ENCODE results near the gene PSMC3. TPM values are rescaled to one million over a fixed set of nuclear protein-coding genes. Genes with fewer than 3 reads are reported as not detected.

Gene PSMC3
- total and polyA plus RNA-seq, 2 of the 13 experiments (the other 11 are each of a cell fraction or from before 2014, with no cell fraction given), result 75.8 to 214 TPM

DNA sequence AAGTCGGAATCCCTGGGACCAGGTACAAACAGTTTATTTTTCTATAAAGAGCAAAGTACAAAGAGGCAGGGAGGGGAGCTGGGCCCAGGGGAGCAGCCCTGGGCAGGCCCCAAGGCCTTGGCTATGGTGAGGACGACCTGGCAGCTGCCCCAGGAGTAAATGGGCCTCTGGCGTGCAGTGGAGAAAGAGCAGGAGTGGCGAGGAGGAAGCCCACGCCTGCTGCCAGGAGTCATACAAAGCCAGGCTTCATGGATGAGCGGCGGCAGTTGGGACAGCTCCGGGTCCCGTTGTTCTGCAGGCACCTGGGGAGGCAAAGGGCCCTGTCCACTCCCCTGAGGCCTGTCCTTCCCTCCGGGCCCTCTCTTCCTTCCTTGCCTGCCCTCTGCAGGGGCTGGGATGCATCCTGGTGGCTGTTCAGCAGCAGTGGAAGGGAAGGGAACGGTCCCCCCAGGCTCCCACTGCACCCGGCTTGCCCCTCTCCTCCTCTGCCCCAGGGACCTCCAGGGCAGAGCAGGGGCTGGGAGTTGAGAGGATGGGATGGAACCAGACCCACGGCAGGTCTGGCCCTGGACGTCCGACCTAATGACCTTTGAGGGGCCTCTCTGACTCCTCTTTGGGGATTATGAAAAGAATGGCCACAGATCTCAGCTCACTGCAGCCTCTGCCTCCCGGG, 11.6 kb upstream of the PSMC3 start (continued):
- TF ChIP-seq, protein P1, sequence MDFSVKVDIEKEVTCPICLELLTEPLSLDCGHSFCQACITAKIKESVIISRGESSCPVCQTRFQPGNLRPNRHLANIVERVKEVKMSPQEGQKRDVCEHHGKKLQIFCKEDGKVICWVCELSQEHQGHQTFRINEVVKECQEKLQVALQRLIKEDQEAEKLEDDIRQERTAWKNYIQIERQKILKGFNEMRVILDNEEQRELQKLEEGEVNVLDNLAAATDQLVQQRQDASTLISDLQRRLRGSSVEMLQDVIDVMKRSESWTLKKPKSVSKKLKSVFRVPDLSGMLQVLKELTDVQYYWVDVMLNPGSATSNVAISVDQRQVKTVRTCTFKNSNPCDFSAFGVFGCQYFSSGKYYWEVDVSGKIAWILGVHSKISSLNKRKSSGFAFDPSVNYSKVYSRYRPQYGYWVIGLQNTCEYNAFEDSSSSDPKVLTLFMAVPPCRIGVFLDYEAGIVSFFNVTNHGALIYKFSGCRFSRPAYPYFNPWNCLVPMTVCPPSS (IDR thresholded peaks at IDR 0.05), result no peak
- TF ChIP-seq, protein P2, sequence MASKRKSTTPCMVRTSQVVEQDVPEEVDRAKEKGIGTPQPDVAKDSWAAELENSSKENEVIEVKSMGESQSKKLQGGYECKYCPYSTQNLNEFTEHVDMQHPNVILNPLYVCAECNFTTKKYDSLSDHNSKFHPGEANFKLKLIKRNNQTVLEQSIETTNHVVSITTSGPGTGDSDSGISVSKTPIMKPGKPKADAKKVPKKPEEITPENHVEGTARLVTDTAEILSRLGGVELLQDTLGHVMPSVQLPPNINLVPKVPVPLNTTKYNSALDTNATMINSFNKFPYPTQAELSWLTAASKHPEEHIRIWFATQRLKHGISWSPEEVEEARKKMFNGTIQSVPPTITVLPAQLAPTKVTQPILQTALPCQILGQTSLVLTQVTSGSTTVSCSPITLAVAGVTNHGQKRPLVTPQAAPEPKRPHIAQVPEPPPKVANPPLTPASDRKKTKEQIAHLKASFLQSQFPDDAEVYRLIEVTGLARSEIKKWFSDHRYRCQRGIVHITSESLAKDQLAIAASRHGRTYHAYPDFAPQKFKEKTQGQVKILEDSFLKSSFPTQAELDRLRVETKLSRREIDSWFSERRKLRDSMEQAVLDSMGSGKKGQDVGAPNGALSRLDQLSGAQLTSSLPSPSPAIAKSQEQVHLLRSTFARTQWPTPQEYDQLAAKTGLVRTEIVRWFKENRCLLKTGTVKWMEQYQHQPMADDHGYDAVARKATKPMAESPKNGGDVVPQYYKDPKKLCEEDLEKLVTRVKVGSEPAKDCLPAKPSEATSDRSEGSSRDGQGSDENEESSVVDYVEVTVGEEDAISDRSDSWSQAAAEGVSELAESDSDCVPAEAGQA (IDR thresholded peaks at IDR 0.05; ENCODE audit: low read depth), result no peak
- TF ChIP-seq, protein P2 (CRISPR knock-in tag; IDR thresholded peaks at IDR 0.05; ENCODE audit: borderline replicate concordance), result no peak
- TF ChIP-seq, protein P3, sequence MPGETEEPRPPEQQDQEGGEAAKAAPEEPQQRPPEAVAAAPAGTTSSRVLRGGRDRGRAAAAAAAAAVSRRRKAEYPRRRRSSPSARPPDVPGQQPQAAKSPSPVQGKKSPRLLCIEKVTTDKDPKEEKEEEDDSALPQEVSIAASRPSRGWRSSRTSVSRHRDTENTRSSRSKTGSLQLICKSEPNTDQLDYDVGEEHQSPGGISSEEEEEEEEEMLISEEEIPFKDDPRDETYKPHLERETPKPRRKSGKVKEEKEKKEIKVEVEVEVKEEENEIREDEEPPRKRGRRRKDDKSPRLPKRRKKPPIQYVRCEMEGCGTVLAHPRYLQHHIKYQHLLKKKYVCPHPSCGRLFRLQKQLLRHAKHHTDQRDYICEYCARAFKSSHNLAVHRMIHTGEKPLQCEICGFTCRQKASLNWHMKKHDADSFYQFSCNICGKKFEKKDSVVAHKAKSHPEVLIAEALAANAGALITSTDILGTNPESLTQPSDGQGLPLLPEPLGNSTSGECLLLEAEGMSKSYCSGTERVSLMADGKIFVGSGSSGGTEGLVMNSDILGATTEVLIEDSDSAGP (CRISPR knock-in tag; IDR thresholded peaks at IDR 0.05; ENCODE audit: borderline replicate concordance), result peak; percentile 84; the same call in 1 of the 2 replicates
- TF ChIP-seq, protein P4, sequence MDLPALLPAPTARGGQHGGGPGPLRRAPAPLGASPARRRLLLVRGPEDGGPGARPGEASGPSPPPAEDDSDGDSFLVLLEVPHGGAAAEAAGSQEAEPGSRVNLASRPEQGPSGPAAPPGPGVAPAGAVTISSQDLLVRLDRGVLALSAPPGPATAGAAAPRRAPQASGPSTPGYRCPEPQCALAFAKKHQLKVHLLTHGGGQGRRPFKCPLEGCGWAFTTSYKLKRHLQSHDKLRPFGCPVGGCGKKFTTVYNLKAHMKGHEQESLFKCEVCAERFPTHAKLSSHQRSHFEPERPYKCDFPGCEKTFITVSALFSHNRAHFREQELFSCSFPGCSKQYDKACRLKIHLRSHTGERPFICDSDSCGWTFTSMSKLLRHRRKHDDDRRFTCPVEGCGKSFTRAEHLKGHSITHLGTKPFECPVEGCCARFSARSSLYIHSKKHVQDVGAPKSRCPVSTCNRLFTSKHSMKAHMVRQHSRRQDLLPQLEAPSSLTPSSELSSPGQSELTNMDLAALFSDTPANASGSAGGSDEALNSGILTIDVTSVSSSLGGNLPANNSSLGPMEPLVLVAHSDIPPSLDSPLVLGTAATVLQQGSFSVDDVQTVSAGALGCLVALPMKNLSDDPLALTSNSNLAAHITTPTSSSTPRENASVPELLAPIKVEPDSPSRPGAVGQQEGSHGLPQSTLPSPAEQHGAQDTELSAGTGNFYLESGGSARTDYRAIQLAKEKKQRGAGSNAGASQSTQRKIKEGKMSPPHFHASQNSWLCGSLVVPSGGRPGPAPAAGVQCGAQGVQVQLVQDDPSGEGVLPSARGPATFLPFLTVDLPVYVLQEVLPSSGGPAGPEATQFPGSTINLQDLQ (CRISPR knock-in tag; IDR thresholded peaks at IDR 0.05), result no peak
- TF ChIP-seq, protein P5, sequence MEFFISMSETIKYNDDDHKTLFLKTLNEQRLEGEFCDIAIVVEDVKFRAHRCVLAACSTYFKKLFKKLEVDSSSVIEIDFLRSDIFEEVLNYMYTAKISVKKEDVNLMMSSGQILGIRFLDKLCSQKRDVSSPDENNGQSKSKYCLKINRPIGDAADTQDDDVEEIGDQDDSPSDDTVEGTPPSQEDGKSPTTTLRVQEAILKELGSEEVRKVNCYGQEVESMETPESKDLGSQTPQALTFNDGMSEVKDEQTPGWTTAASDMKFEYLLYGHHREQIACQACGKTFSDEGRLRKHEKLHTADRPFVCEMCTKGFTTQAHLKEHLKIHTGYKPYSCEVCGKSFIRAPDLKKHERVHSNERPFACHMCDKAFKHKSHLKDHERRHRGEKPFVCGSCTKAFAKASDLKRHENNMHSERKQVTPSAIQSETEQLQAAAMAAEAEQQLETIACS (CRISPR knock-in tag; IDR thresholded peaks at IDR 0.05), result no peak
- TF ChIP-seq FOXA1 (IDR thresholded peaks at IDR 0.05) (no peak), FOXA1 (CRISPR knock-in tag; IDR thresholded peaks at IDR 0.05) (no peak), ZNF839 (CRISPR knock-in tag; IDR thresholded peaks at IDR 0.05; ENCODE audit: borderline replicate concordance) (no peak), NCOA1 (CRISPR knock-in tag; IDR thresholded peaks at IDR 0.05) (no peak), ARID2 (CRISPR knock-in tag; IDR thresholded peaks at IDR 0.05; ENCODE audit: borderline replicate concordance) (no peak), ARNT (IDR thresholded peaks at IDR 0.05) (no peak), ZNF382 (CRISPR knock-in tag; IDR thresholded peaks at IDR 0.05; ENCODE audit: borderline replicate concordance) (no peak), HOXD1 (CRISPR knock-in tag; IDR thresholded peaks at IDR 0.05) (no peak)
- TF ChIP-seq, protein P6, sequence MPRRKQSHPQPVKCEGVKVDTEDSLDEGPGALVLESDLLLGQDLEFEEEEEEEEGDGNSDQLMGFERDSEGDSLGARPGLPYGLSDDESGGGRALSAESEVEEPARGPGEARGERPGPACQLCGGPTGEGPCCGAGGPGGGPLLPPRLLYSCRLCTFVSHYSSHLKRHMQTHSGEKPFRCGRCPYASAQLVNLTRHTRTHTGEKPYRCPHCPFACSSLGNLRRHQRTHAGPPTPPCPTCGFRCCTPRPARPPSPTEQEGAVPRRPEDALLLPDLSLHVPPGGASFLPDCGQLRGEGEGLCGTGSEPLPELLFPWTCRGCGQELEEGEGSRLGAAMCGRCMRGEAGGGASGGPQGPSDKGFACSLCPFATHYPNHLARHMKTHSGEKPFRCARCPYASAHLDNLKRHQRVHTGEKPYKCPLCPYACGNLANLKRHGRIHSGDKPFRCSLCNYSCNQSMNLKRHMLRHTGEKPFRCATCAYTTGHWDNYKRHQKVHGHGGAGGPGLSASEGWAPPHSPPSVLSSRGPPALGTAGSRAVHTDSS (CRISPR knock-in tag; conservative IDR thresholded peaks at IDR 0.05), result no peak
